Neural cell (in vitro differentiated cells): Measurements from ENCODE around the gene CAT. TPM values are rescaled to one million over a fixed set of nuclear protein-coding genes. Genes with fewer than 3 reads are reported as not detected.

Source experiments
- H2AFZ ChIP-seq: fragments of 200-600, 300-800 bp; sonication (generic), shearing (Covaris generic); 2 replicates; pipeline ENCODE4 v1.6.0; 2014; ENCODE audit warnings: low read depth, mild to moderate bottlenecking, antibody characterized with exemption, low read length, moderate library complexity
- H3F3A ChIP-seq: fragments of 200-600 bp; shearing (Covaris generic); 2 replicates; pipeline ENCODE4 v1.6.1; 2016; ENCODE audit warnings: mild to moderate bottlenecking, moderate library complexity, mixed read lengths, antibody characterized with exemption, low read length; ENCODE audit not compliant: insufficient read depth, poor library complexity, severe bottlenecking
- H3K27ac ChIP-seq: fragments of 200-600, 300-800 bp; sonication (generic), shearing (Covaris generic); 2 replicates; pipeline ENCODE4 v1.5.1; 2014; ENCODE audit warnings: mild to moderate bottlenecking, low read length, moderate library complexity
- H3K27me3 ChIP-seq: fragments of 300-800, 200-600 bp; sonication (generic), shearing (Covaris generic); 2 replicates; pipeline ENCODE4 v1.6.0; 2014; ENCODE audit warnings: mild to moderate bottlenecking, low read depth, low read length, moderate library complexity; ENCODE audit not compliant: insufficient read depth
- H3K36me3 ChIP-seq: fragments of 300-800, 200-600 bp; sonication (generic), shearing (Covaris generic); 2 replicates; pipeline ENCODE4 v1.5.1; 2014; ENCODE audit warnings: mild to moderate bottlenecking, antibody characterized with exemption, low read length, moderate library complexity; ENCODE audit not compliant: insufficient read depth
- H3K4me2 ChIP-seq: fragments of 300-800, 200-600 bp; sonication (generic), shearing (Covaris generic); 2 replicates; pipeline ENCODE4 v1.6.0; 2014; ENCODE audit warnings: mild to moderate bottlenecking, low read length
- H3K4me3 ChIP-seq: fragments of 300-800, 200-600 bp; sonication (generic), shearing (Covaris generic); 2 replicates; pipeline ENCODE4 v1.5.1; 2014; ENCODE audit warnings: mild to moderate bottlenecking, low read length, moderate library complexity
- H3K79me2 ChIP-seq: fragments of 200-600 bp; shearing (Covaris generic); replicated peaks from 2 replicates; pipeline ENCODE4 v1.6.0; 2014; ENCODE audit warnings: mild to moderate bottlenecking, low read length, moderate library complexity; ENCODE audit not compliant: insufficient read depth
- H3K9ac ChIP-seq: fragments of 300-800, 200-600 bp; sonication (generic), shearing (Covaris generic); 2 replicates; pipeline ENCODE4 v1.6.1; 2016; ENCODE audit warnings: mild to moderate bottlenecking, low read length, mixed read lengths
- H3K9me2 ChIP-seq: fragments of 200-600 bp; shearing (Covaris generic); 2 replicates; pipeline ENCODE4 v1.6.1; 2016; ENCODE audit warnings: mild to moderate bottlenecking, low read length, mixed read lengths; ENCODE audit not compliant: insufficient read depth
- H3K9me3 ChIP-seq: fragments of 200-600, 300-800 bp; sonication (generic), shearing (Covaris generic); 2 replicates; pipeline ENCODE4 v1.6.1; 2016; ENCODE audit warnings: mild to moderate bottlenecking, mixed run types, low read length, moderate library complexity, mixed read lengths
- H4K20me1 ChIP-seq: fragments of 200-600 bp; shearing (Covaris generic); 2 replicates; pipeline ENCODE4 v1.6.1; 2016; ENCODE audit warnings: mild to moderate bottlenecking, mixed run types; ENCODE audit not compliant: insufficient read depth
- CTCF ChIP-seq: fragments of 450-650 bp; IDR thresholded peaks from 2 replicates; pipeline ENCODE4 v1.5.1; 2014; ENCODE audit warnings: antibody characterized with exemption, mild to moderate bottlenecking, moderate library complexity; ENCODE audit not compliant: poor library complexity, severe bottlenecking
- EP300 ChIP-seq: fragments of 450-650 bp; conservative IDR thresholded peaks from 2 replicates; pipeline ENCODE4 v1.6.1; 2014; ENCODE audit warnings: antibody characterized with exemption, mild to moderate bottlenecking, moderate library complexity; ENCODE audit not compliant: poor library complexity, severe bottlenecking
- EZH2 ChIP-seq: fragments of 200-600, 300-800 bp; shearing (Covaris generic), sonication (generic); IDR thresholded peaks from 2 replicates; pipeline ENCODE4 v1.6.1; 2014; ENCODE audit warnings: antibody characterized with exemption, low read length, borderline replicate concordance, mild to moderate bottlenecking; ENCODE audit not compliant: insufficient read depth, poor library complexity, severe bottlenecking
- MXI1 ChIP-seq: fragments of 450-650 bp; conservative IDR thresholded peaks from 2 replicates; pipeline ENCODE4 v1.6.1; 2014; ENCODE audit warnings: antibody characterized with exemption, mild to moderate bottlenecking; ENCODE audit not compliant: poor library complexity, severe bottlenecking
- POLR2AphosphoS5 ChIP-seq: IDR thresholded peaks from 2 replicates; pipeline ENCODE4 v1.6.1; 2012
- RAD21 ChIP-seq: fragments of 450-650 bp; conservative IDR thresholded peaks from 2 replicates; pipeline ENCODE4 v1.6.1; 2014; ENCODE audit warnings: antibody characterized with exemption, mild to moderate bottlenecking, moderate library complexity
- REST ChIP-seq: IDR thresholded peaks from 2 replicates; pipeline ENCODE4 v1.6.1; 2012; ENCODE audit warnings: borderline replicate concordance
- SMC3 ChIP-seq: fragments of 450-650 bp; conservative IDR thresholded peaks from 2 replicates; pipeline ENCODE4 v1.6.1; 2014; ENCODE audit warnings: antibody characterized with exemption, mild to moderate bottlenecking, moderate library complexity; ENCODE audit not compliant: poor library complexity
- TAF1 ChIP-seq: IDR thresholded peaks from 2 replicates; pipeline ENCODE4 v1.6.1; 2012; ENCODE audit warnings: low read depth
- polyA plus RNA-seq: library from polyadenylated mRNA; depleted of rRNA; stranded (reverse); fragments of >200 nt; gene quantifications from 2 replicates; pipeline ENCODE4 v1.2.3, GENCODE V29; 2014

The CAT gene
- polyA plus RNA-seq, 1 donor from 2014 or later, result 40.1 TPM

- Histone ChIP-seq H3K9ac (no peak overlapping the region), H3K9me3 (no peaks in the 10 kb centered on the region), H3K4me3 (no peak overlapping the region), H3K4me2 (no peak overlapping the region), H3K9me2 (no peaks in the 10 kb centered on the region), H2AFZ (no peak overlapping the region), H3K27ac (no peak overlapping the region), H4K20me1 (no peaks in the 10 kb centered on the region), H3K27me3 (no peaks in the 10 kb centered on the region), H3F3A (no peaks in the 10 kb centered on the region), H3K79me2 (no peaks in the 10 kb centered on the region), H3K36me3 (no peaks in the 10 kb centered on the region)
- TF ChIP-seq MXI1 (no peak), EZH2 (no peak), TAF1 (no peak), CTCF (no peak), EP300 (no peak), RAD21 (no peak), SMC3 (no peak), POLR2AphosphoS5 (no peak), REST (no peak)
Measured at GRCh38 chr11:34454308-34455032, 15.7 kb downstream of the CAT start.

GRCh38 chr11:34457607-34458006 lies 18.9 kb downstream of the CAT start:
- Histone ChIP-seq H2AFZ (no peak overlapping the region), H3K4me2 (no peak overlapping the region), H4K20me1 (no peaks in the 10 kb centered on the region), H3K9me3 (no peaks in the 10 kb centered on the region), H3F3A (no peaks in the 10 kb centered on the region), H3K4me3 (no peak overlapping the region), H3K27me3 (no peaks in the 10 kb centered on the region), H3K79me2 (no peaks in the 10 kb centered on the region), H3K9ac (no peak overlapping the region), H3K27ac (no peak overlapping the region), H3K36me3 (no peaks in the 10 kb centered on the region), H3K9me2 (no peaks in the 10 kb centered on the region)
- no peak for TF ChIP-seq POLR2AphosphoS5
- TF ChIP-seq EZH2, result no peak
- no peak for TF ChIP-seq CTCF
- TF ChIP-seq EP300, result no peak
- no peak for TF ChIP-seq SMC3
- TF ChIP-seq TAF1, result no peak
- TF ChIP-seq RAD21, result no peak
- no peak for TF ChIP-seq REST
- no peak for TF ChIP-seq MXI1
